ENCODE data around the gene UQCR10.

Gene UQCR10

DNA sequence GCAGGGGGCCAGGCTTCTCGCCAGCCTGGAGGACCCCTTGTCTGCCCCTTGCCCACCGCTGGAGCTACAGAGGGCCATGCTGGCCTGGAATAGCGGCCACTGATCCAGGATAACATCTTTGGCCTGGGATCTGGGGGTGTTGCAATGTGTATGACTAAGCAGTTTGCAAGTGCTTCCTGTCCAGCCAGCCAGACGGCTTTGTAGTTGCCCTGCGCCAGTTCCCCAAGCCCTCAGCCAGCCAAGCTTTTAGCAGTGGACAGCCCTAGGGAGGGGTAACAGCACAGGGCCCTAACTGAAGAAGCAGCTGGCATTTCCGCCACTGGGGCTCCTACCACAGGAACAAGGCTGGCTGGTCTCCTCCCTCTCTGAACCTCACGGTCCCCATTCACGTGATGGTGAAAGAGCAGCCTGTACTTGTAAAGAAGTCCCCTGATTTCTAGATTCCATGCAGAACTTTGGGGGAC lies 32.1 kb downstream of the UQCR10 start:
- no peak for DNase-seq

DNA sequence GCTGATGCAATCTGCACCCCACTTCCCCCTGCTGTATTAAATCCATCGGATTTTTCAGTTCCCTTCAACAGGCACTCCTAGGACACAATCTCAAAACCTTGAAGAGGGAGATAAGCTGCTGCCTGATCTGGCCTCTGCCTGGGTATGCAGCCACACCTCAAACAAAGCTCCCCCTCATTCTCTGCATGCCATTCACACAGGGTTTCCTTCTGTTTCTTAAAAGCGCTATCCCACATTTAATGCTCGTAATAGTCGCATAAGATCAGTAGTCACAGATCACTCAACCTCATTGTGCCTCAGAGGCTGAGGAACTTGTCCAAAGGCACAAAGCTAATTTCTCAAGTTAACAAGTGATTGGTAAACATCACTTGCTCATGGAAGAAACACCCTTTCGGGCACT lies 34.0 kb downstream of the UQCR10 start:
- DNase-seq = no peak

DNA sequence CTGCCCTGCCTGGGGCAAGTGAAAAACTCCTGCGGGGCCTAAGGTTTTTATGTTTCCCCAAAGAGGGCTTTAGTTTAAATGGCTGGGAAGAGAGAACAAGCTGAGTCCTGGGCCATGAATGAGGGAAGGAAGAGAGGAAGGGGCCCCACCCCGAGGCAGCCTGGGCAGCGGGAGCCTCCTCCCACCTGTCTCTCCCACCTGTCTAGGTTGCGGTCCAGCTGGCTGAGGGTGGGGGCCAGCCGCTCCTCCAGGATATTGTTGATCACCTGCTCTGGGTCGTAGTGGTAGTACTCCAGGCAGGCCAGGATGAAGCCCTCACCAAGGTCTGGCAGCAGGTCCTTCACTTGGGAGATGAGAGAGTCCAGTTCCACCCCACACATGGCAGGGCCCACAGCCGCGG lies 34.6 kb downstream of the UQCR10 start:
- DNase-seq = no peak

DNA sequence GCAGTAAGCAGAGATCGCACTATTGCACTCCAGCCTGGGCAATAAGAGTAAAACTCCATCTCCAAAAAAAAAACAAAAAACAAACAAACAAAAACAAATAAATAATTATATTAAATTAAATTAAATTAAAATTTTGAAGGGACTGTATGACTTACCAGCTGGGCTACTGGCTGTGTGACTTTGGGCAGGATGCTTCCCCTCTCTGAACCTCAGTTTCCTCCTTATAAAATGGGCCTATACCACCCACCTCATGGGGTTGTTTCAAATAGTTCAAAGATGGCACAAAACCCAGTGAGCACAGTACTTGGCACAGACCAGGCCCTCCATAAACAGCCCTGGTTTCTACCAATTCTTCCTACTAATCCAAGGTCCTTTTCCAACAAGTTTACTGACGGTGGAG lies 36.0 kb downstream of the UQCR10 start:
- DNase-seq = no peak

DNA sequence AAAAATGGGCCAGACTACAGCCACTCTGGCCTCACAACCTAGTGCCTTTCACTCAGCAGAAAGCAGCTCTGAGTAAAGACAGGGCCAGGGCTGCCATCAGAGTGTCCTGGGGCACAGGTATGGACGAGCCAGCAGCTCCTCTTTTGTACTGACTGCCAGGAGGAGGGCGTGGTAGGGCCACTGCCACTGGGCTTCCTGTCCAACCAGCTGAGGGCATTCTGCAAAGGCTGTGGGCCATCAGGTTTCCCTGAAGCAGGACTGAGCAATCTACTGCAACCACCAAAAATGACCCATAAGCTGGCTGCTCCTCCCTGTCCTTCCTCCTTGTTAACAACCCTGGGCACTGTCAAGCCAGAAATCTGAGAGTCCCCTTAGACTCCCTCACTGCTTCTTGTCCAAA lies 37.8 kb downstream of the UQCR10 start:
- DNase-seq = no peak

DNA sequence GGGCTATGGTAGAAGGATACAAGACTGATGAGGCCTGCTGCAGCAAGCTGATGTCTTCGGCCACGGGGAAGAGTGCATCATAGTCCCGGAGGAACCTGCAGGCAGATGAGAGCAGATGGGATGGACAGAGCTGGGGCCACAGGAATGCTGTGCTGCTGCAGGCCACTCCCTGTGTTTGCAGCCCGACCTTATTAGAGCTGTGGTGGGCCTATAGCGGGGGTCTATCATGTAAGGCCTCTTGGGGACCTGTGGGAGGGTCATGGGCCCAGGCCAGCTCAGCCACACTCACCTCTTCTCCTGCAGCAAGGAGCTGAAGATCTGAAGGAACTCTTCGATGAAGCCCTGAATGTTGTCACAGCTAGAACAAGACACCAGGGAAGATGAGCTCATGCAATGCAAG lies 39.0 kb downstream of the UQCR10 start:
- no peak for DNase-seq

DNA sequence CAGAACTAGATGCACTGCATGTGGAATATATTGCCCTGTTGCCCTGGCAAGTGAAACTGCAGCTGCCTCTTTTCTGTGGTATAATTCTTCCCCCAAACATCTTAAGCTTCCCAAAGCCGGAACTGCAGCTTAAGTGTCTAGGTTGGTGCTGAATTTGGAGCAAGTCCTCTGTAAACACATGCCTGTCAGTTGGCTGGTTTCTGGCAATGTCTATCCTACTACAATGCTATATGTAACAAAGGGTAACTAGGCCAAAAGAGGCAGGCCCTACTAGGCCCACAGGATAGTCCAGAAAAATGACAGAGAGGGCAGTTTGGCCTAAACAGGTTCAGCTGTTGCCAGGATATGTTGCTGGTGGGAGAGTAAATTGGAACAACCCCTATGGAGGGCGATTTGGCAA lies 43.0 kb downstream of the UQCR10 start:
- no peak for DNase-seq

DNA sequence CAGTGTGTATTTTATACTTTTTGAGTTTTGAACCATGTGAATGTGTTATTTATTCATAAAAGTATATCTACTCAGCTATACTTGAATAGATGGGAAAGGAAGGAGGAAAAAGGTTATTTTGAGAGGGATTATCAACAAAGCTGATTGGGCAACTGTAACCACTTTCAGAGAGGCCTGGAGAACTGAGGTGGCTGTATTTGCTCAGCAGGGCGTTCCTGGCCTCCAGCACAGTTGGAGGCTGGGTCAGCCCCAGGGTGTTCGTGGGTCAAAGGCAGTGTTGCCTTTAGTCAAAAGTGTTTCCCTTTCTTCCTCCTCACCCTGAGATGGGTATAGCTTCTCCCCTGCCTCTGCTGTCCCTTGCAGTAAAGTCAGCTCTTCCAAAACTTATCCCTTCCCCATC lies 44.2 kb downstream of the UQCR10 start:
- no peak for DNase-seq

DNA sequence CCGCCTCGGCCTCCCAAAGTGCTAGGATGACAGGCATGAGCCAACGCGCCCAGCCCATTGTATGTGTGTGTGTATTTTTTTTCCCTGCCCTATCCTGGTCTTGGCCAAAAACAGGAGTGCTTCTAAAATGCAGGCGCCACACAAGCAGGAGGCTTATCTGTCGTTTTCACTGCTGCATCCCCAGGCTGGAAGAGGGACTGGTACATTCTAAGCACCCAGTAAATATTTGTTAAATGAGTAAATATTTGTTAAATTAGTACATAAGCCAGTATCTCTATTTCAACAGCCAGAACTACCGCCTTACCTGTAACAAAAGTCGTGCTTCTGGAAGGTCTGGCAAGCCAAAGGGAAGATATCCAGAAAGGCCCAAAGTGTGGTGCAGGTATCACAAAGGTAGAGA lies 46.0 kb downstream of the UQCR10 start:
- no peak for DNase-seq

DNA sequence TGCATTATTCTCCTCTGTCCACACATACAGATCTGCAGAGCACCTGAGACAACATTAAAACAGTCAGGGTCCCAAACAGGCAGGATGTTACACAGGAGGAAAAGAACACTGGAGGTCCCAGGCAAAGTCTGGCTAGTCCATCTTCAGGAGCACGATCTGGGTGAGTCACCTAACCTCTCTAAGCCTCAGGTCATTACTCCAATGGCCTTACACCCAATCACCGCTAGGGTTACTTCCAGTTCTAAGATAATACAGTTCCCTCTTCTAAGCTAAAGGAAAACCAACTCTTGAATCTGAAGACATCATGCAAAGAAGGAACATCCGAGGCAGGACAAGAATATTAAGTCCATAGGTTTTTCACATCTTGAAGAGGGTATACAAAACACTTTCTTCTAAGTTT lies 46.4 kb downstream of the UQCR10 start:
- DNase-seq = no peak

DNA sequence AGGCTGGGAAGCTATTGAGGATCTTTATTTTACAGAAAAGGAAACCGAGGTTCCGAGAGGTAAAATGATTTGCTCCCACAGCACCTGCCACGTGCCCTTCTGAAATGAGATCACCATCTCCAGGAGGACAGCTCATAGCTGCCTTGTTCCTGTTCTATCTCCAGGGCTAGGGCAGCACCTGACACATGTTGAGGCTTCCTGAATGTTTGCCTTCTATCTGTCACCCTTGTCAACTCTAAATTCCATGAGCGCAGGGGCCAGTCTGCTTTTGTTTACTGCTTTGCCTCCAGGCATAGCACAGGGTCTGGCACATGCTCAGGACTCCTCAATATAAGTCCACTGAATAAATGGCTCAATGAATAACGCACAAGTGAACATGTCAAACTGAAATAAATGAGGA lies 46.8 kb downstream of the UQCR10 start:
- DNase-seq = no peak

DNA sequence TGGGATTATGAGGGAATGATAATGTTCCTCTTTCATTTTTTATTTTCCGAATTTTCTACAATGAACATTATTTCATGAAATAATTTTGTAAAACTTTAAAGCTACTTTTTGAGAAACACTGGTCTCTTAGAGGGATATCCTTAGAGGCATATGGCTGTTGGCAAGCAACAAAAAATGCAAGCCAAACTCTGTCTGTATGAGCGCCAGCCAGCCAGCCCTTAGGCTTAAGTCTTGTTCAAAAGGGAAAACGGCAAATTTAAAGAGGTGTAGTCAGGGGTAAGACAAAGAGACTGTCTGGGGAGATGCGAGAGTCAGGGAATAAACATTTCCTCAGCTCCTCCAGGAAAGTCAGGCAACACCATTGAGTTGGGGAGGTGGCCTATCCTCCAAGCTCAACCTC lies 48.4 kb downstream of the UQCR10 start:
- DNase-seq = no peak

DNA sequence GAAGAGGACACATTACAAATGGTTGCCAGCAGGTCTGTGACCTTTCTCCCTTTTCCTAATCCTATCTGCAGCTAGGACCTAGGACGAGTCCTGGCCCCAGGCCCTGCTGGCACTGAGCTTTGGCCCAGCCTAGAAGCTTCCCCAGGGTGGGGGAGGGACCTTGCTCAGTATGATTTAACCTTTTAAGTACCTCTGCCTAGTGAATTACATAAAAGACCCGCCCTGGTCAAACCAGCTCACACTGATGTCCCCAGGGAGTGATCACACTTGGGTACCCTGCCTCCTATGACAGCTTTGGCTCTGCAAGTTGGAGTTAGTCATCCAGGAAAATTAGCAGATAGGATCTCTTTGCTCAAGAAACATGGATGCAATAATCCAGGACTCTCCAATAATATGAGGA lies 49.0 kb downstream of the UQCR10 start:
- no peak for DNase-seq

DNA sequence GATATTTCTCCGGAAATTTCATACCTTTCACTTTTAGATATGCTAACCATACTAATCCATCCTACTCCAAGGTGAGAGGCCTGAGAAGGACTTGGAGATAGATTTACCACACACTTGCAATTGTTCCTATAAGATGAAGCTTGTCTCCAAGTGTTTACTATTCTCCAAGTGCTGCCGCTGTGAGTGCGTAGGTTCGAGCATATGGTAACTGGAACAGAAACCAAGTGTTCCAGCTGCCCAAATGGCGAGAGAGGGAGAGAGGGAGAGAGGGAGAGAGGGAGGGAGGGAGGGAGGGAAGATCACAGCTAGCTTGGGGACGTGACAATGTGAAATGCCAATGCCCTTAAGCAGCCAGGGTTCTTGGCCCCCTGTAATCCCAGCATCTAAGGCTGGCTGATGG lies 49.4 kb downstream of the UQCR10 start:
- no peak for DNase-seq

DNA sequence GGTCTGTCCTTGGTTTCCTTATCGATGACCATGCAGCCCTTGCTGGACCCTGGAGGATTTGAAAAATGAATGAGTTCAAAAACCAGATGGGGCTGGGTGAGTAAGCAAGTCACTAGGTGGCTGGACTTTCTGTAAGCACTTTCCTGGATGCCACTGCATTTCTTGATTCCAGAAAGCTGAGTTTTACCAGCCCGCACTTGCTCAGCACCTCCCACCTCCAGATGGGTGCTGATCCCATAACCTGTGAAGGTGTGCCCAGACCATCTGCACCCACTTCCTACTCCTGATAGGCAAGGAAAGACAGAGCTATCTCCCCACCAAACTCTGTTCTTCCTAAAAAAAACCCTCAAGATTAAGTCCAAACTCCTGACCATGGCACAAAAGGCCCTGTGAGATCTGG lies 49.8 kb downstream of the UQCR10 start:
- no peak for DNase-seq

DNA sequence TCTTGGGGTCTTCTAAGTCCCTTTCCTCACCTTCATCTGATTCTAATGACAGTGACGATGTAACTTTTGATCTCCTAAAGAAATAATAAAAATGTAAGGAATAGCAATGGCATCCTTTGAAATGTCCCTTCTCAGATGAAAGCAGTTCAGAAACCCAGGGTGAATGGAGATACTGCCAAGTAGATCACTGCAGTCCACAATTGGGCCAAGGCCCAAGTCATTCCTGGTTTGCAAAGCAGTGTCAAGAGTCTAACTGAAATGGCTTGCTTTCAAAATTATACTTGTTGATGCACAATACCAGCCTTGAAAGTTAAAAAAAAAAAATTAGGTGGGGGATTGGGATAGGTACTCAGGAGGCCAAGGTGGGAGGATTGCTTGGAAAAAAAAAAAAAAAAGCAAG lies 50.6 kb downstream of the UQCR10 start:
- DNase-seq = no peak

DNA sequence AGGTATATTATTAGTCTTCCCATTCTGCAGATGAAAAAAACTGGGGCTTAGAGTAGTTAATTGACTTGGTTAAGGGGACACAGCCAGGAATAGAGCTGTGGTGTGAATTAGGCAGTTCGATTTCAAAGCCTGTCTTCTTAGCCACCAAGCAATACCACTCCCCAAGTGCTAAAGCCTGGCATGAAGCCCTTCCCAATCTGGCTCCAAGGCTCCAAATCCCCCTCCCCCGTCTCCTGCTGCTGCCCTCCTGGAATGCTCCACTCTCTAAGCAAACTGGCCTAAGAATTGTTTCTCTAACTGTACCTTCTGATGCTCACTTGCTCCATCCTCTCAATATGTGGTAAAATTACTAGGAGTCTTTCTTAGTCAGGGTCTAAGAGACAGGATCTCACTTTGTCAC lies 52.3 kb downstream of the UQCR10 start:
- no peak for DNase-seq

Measured in stimulated activated naive CD4-positive, alpha-beta T cell (primary cell).